OCI-LY3 (cell line): ENCODE data around the gene TPO.

Experiments used
- H2AFZ ChIP-seq: fragments of 200-600, 300-600 bp; shearing (Covaris generic); 2 replicates; pipeline ENCODE4 v1.6.0; 2014; ENCODE audit warnings: antibody characterized with exemption, low read depth, low read length
- H3K27ac ChIP-seq: fragments of 200-600, 300-600 bp; sonication (generic); 2 replicates; pipeline ENCODE4 v1.5.1; 2014; ENCODE audit warnings: mild to moderate bottlenecking, low read length, moderate library complexity, mixed read lengths
- H3K27me3 ChIP-seq: fragments of 200-600, 300-600 bp; sonication (generic); 2 replicates; pipeline ENCODE4 v1.6.1; 2014; ENCODE audit warnings: low read depth, low read length, mixed read lengths
- H3K36me3 ChIP-seq: fragments of 200-600, 300-600 bp; sonication (generic); replicated peaks from 2 replicates; pipeline ENCODE3; 2014; ENCODE audit warnings: low read depth, low read length, mixed read lengths
- H3K4me1 ChIP-seq: fragments of 300-600, 200-600 bp; sonication (generic); 2 replicates; pipeline ENCODE4 v1.6.1; 2014; ENCODE audit warnings: low read length, mixed read lengths
- H3K4me2 ChIP-seq: fragments of 200-600, 300-600 bp; sonication (generic); 2 replicates; pipeline ENCODE4 v1.6.1; 2014; ENCODE audit warnings: low read length, mixed read lengths
- H3K4me3 ChIP-seq: fragments of 300-600, 200-600 bp; sonication (generic); 2 replicates; pipeline ENCODE4 v1.5.1; 2014; ENCODE audit warnings: antibody characterized with exemption, mild to moderate bottlenecking, low read length, moderate library complexity
- H3K79me2 ChIP-seq: fragments of 300-600, 200-600 bp; shearing (Covaris generic); 2 replicates; pipeline ENCODE4 v1.6.1; 2014; ENCODE audit warnings: mild to moderate bottlenecking, low read length, mixed read lengths
- H3K9ac ChIP-seq: fragments of 300-600, 200-600 bp; shearing (Covaris generic); 2 replicates; pipeline ENCODE4 v1.6.0; 2014; ENCODE audit warnings: mild to moderate bottlenecking, low read length, moderate library complexity
- H3K9me3 ChIP-seq: fragments of 200-600, 300-600 bp; shearing (Covaris generic); 2 replicates; pipeline ENCODE4 v1.6.1; 2014; ENCODE audit warnings: low read length, mixed read lengths; ENCODE audit not compliant: insufficient read depth
- H4K20me1 ChIP-seq: fragments of 200-600, 300-600 bp; sonication (generic); 2 replicates; pipeline ENCODE4 v1.6.1; 2016; ENCODE audit warnings: low read length, mixed read lengths; ENCODE audit not compliant: insufficient read depth
- EZH2phosphoT487 ChIP-seq: fragments of 200-600 bp; shearing (Covaris generic); IDR thresholded peaks from 2 replicates; pipeline ENCODE4 v1.6.1; 2018; ENCODE audit warnings: antibody characterized with exemption, mixed run types, low read depth
- TF ChIP-seq, protein P1 (sequence below): fragments of 200-600, 300-600 bp; sonication (generic); IDR thresholded peaks from 2 replicates; pipeline ENCODE4 v1.5.1; 2014; ENCODE audit warnings: antibody characterized with exemption, low read length, low read depth

The TPO gene

DNA sequence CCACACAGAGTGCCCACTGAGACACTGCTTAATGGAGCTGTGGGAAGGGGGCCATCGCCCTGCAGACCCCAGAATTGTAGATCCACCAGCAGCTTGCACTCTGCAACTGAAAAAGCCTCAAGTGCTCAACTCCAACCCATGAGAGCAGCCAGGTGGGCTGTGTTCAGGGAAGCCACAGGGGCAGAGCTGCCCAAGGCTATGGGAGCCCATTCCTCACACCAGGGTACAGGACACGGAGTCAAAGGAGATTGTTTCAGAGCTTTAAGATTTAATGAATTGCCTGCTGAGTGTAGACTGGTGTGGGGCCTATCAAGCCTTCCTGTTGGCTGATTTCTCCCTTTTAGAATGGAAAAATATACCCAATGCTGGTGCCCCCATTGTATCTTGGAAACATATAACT is 17.2 kb downstream of the TPO start:
- Histone ChIP-seq H3K79me2 (no peaks in the 10 kb centered on the region), H3K4me3 (no peak overlapping the region), H3K9me3 (no peaks in the 10 kb centered on the region), H3K27ac (no peak overlapping the region), H3K36me3 (no peaks in the 10 kb centered on the region), H2AFZ (no peak overlapping the region), H4K20me1 (no peaks in the 10 kb centered on the region), H3K4me1 (no peaks in the 10 kb centered on the region), H3K9ac (no peak overlapping the region), H3K4me2 (no peak overlapping the region), H3K27me3 (no peaks in the 10 kb centered on the region)
- TF ChIP-seq EZH2phosphoT487, result no peak
- TF ChIP-seq, protein P1, sequence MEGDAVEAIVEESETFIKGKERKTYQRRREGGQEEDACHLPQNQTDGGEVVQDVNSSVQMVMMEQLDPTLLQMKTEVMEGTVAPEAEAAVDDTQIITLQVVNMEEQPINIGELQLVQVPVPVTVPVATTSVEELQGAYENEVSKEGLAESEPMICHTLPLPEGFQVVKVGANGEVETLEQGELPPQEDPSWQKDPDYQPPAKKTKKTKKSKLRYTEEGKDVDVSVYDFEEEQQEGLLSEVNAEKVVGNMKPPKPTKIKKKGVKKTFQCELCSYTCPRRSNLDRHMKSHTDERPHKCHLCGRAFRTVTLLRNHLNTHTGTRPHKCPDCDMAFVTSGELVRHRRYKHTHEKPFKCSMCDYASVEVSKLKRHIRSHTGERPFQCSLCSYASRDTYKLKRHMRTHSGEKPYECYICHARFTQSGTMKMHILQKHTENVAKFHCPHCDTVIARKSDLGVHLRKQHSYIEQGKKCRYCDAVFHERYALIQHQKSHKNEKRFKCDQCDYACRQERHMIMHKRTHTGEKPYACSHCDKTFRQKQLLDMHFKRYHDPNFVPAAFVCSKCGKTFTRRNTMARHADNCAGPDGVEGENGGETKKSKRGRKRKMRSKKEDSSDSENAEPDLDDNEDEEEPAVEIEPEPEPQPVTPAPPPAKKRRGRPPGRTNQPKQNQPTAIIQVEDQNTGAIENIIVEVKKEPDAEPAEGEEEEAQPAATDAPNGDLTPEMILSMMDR, result no peak

GRCh38 chr2:1431886-1432400 is 18.7 kb downstream of the TPO start:
- TF ChIP-seq, protein P1, result no peak
- no peak for TF ChIP-seq EZH2phosphoT487
- Histone ChIP-seq H2AFZ (no peak overlapping the region), H3K9me3 (no peaks in the 10 kb centered on the region), H3K27me3 (no peaks in the 10 kb centered on the region), H3K79me2 (no peaks in the 10 kb centered on the region), H3K9ac (no peak overlapping the region), H3K4me1 (no peaks in the 10 kb centered on the region), H3K27ac (no peak overlapping the region), H3K4me2 (no peak overlapping the region), H3K36me3 (no peaks in the 10 kb centered on the region), H4K20me1 (no peaks in the 10 kb centered on the region), H3K4me3 (no peak overlapping the region)

DNA sequence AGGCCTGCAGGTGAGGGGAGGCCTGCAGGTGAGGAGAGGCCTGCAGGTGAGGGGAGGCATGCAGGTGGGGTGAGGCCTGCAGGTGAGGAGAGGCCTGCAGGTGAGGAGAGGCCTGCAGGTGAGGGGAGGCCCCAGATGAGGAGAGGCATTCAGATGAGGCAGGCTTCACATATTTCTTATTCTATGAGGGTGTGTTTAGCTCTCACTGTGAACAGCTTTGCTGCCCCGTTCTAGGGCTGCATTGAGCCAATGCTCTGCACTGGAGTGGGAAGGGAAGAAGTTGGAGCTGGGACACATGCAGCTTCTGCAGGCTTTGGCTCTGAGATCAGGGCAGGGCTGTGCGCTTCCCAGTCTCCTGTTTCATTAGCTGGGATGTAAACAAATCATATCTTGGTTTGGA is 19.5 kb downstream of the TPO start:
- Histone ChIP-seq H3K9me3 (no peaks in the 10 kb centered on the region), H3K27me3 (no peaks in the 10 kb centered on the region), H3K4me2 (no peak overlapping the region), H3K4me1 (no peaks in the 10 kb centered on the region), H3K4me3 (no peak overlapping the region), H3K79me2 (no peaks in the 10 kb centered on the region), H3K9ac (no peak overlapping the region), H4K20me1 (no peaks in the 10 kb centered on the region), H2AFZ (no peak overlapping the region), H3K36me3 (no peaks in the 10 kb centered on the region), H3K27ac (no peak overlapping the region)
- TF ChIP-seq, protein P1, result no peak

DNA sequence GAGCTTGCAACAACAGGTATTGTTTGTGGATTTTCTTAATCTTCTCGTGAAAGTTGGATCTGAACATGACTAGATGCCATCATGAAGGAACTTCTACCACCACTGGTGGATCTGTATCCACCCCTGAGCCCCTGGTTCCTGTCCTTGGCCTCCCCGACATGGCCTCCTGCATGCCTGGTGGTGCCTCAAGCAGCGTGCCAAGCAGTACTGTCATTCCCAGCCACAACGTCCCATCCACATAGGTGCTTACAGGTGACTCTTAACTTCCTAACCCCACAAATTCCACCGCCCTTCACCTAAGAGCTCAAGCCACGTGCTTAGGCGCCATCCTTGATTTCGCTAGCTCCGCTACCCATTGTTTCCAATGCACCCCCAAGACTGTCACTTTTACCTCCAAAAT is 23.1 kb downstream of the TPO start:
- Histone ChIP-seq H3K27me3 (no peaks in the 10 kb centered on the region), H3K9me3 (no peaks in the 10 kb centered on the region), H2AFZ (no peak overlapping the region), H4K20me1 (no peaks in the 10 kb centered on the region), H3K4me2 (no peak overlapping the region), H3K4me3 (no peak overlapping the region), H3K4me1 (no peaks in the 10 kb centered on the region), H3K79me2 (no peaks in the 10 kb centered on the region), H3K27ac (no peak overlapping the region), H3K36me3 (no peaks in the 10 kb centered on the region), H3K9ac (no peak overlapping the region)
- TF ChIP-seq, protein P1, result no peak
- TF ChIP-seq EZH2phosphoT487, result no peak
